A375 (cell line): ENCODE results near the gene POU5F2. TPM values are rescaled to one million over a fixed set of nuclear protein-coding genes. Genes with fewer than 3 reads are reported as not detected.

ENCODE experiments used
- total RNA-seq: library from RNA; depleted of rRNA; stranded (reverse); fragments of >200 nt; shearing (Covaris generic); gene quantifications from 2 replicates; pipeline ENCODE4 v1.2.3, GENCODE V29; 2014; rRNA removed

The POU5F2 gene, protein sequence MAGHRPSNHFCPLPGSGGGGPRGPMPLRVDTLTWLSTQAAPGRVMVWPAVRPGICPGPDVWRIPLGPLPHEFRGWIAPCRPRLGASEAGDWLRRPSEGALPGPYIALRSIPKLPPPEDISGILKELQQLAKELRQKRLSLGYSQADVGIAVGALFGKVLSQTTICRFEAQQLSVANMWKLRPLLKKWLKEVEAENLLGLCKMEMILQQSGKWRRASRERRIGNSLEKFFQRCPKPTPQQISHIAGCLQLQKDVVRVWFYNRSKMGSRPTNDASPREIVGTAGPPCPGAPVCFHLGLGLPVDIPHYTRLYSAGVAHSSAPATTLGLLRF
- total RNA-seq = 0.82 and 1.1 TPM in 2 replicates

DNA sequence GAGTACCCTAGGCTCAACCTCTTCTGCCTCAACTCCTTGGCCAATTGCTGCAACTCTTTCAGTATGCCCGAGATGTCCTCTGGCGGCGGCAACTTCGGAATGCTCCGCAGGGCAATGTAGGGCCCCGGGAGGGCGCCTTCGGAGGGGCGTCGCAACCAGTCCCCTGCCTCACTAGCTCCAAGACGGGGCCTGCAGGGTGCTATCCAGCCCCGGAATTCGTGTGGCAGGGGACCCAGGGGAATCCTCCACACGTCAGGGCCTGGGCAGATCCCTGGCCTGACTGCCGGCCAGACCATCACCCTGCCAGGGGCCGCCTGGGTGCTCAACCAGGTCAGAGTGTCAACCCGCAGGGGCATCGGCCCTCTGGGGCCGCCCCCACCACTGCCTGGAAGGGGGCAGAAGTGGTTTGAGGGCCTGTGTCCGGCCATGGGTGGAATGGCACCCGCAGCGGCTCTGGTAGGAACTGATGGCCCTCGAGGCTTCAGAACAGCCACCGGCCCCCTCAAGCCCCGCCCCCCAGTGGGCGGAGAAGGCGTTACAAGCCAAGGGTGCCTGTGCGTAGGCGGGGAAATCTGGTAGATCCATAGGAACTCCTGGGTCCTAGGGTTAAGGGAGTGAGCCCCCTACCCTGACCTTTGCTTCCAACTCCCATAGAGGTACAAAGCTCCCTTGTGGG, at the start of gene POU5F2:
Gene POU5F2 (minus strand): TSS at position 465 of the 676 bp plus-strand sequence. CDS start 37 bp downstream, at position 428.

Other genes starting within 250 kb of the POU5F2 start
- gene NR2F1-AS1, start 160.4 kb downstream of the POU5F2 start, total RNA-seq = 4.2 and 6.8 TPM in 2 replicates
- gene NR2F1, start 158.4 kb downstream of the POU5F2 start, total RNA-seq = 8.7 and 9.3 TPM in 2 replicates